ENCODE measurements around the gene GALNT15. TPM values are rescaled to one million over a fixed set of nuclear protein-coding genes. Genes with fewer than 3 reads are reported as not detected.

The GALNT15 gene
- total RNA-seq, 1 donor from 2014 or later: 0.55 TPM

- DNase-seq (ENCODE audit: low read depth): no peak
Observed at GRCh38 chr3:16186565-16186964, 12.1 kb downstream of the GALNT15 start.

DNA sequence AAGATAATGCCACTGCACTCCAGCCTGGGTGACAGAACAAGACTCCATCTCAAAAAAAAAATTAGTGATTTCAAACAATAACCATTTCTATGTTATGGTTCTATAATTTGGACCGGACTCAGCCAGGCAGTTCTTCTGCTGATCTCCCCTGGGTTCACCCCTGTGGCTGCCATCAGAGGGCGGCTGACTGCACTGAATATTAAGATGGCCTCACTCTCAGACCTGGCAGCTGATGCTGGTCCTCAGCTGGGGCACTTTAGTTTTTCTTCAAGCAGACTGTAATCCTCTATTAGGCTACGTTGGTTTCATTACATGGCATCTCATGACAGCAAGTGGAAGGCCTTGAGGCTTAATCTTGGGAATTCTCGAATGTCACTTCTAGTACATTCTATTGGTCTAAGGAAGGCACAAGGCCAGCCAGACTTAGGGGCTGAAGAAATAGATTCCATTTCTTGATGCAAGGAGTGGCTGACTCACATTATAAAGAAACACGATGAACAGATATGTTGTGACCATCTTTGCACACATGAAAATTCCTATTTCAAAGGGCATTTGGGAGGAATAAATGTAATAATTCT, 12.8 kb downstream of the GALNT15 start:
- no peak for DNase-seq (ENCODE audit: low read depth)

- DNase-seq (ENCODE audit: low read depth): no peak
Observed at GRCh38 chr3:16188071-16188470, 13.6 kb downstream of the GALNT15 start.

DNA sequence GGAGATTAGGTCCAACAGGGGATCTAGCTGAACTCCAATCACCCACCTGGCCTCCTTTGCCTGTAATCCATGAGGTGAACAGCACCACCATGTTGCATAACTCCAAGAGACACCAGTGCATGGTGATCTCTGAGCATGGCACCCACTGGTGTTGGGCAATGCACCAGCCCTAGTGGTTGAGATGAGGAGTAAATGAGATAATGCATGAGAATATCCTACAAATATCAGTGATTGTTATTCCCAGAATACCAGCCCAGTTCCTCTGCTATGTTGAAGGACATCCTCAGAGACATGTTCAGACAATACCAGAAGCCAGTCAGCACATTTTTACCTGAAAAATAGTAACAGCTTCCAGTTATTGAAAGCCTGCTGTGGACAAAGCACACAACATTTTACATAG, 14.7 kb downstream of the GALNT15 start:
- DNase-seq (ENCODE audit: low read depth): no peak

DNA sequence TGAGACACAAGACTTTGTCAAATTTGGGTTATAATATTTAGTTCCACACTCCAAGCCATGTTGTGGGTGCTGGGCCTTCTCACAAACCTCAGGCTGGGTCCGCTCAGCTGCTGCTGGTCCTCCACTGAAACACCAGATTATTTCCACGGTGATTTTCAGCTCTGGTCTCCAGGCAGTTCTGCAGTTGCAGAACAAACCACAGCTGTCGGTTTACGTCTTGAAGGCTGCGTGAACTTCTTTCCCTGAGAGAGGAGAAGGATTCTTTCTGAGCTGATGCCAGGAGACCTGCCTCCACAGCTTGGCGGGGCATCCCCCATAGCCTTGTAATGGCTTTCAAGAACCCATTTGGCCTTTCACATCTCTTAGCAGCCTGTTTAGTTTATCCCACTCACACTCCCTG, 16.2 kb downstream of the GALNT15 start:
- DNase-seq (ENCODE audit: low read depth): no peak

DNA sequence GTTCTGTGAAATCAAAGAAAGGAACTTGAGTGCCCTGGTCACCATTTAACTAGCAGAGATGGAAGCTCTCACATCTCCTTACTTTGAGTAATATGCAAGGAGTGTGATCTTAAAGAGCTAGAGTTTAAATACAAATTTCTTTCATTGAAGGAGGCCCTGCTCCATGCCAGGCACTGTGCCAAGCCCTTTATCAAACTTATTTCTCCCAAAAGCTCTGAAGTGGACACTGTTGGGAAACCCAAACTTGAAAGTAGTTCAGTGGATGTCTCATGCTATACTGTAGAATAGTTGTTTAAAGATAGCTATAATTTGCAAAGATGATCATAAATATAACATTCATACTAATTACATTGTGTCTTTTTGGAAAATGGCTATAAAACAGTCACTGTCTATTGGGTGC, 17.1 kb downstream of the GALNT15 start:
- no peak for DNase-seq (ENCODE audit: low read depth)

DNA sequence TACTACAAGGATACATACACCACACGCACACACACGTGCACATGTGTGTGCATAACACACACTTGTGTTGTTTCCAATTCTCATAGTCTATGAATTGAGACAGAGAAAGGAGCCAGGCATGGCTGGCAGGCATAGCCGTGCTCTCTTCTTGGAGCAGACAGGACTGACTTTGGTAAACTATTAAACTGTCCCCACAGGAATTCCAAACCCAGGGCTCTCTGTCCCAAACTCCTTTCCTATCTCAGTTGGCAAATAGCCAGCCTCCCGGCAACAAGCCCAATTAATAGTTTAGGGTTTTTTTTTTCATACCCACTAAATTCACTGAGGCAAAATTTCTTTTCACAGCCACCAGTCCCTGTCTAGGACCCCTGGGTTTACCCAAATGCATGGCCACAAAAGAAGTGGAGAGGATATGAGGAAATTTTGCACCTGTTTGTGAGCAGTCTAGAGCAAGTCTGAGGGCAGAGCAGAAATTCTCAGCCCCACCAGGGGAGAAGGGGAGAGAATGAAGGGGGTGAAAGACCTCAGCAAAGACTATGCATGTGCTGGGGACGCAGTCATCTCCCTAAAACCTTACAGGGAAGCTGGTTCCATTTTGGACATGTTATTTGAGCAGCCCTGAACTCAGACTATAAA, 17.8 kb downstream of the GALNT15 start:
- DNase-seq (ENCODE audit: low read depth): no peak

DNA sequence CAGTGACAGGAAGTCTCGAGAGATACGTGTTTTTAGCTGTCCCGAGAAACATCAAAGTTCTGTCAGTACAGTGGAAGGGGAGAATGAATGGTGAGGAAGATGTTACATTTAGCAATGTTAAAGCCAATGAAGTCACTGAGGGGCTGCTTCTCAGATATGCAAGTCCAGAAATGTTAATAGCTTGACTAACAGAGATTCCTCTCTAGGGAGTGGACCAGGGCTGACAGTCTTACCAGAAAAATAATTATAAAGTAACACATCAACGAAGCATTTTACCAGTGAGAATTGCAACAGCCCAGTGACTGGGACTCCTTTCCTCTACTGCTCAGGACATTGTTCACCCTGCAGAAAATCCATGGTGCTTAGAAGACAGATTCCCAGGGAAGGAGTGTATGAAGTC, 23.9 kb downstream of the GALNT15 start:
- DNase-seq (ENCODE audit: low read depth): no peak

DNA sequence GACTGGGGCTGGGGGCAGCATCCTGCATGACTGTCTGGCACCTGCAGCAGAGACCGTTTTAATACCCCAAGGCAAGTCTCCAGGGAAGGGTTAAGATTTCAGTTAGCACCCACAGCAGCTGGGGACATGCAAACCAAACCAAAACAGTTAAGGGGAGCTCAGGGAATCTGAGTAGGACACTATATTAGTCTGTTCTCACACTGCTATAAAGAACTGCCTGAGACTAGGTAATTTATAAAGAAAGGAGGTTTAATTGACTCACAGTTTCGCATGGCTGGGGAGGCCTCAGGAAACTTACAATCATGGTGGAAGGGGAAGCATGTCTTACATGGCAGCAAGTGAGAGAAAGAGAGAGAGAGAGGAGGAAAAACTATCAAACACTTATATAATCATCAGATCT, 25.3 kb downstream of the GALNT15 start:
- no peak for DNase-seq (ENCODE audit: low read depth)

DNA sequence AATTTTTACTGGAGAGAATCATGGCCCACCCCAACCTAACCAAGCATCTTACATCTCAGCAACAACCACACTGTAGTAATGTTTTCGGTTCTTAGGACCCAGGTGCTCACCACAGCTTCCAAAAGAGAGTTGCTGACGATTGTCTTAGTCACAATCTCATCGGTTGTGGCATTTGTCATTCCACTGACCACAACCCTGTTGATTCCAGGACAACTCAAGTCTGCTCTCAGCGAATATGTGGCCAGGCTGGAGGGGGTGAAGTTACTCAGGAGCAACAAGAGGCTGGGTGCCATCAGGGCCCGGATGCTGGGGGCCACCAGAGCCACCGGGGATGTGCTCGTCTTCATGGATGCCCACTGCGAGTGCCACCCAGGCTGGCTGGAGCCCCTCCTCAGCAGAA, 25.9 kb downstream of the GALNT15 start:
- no peak for DNase-seq (ENCODE audit: low read depth)

GRCh38 chr3:16203031-16203430, 28.6 kb downstream of the GALNT15 start:
- peak; percentile 69 for DNase-seq (ENCODE audit: low read depth)

- DNase-seq (ENCODE audit: low read depth): peak; percentile 65
Observed at GRCh38 chr3:16203671-16204629, 29.5 kb downstream of the GALNT15 start.

DNA sequence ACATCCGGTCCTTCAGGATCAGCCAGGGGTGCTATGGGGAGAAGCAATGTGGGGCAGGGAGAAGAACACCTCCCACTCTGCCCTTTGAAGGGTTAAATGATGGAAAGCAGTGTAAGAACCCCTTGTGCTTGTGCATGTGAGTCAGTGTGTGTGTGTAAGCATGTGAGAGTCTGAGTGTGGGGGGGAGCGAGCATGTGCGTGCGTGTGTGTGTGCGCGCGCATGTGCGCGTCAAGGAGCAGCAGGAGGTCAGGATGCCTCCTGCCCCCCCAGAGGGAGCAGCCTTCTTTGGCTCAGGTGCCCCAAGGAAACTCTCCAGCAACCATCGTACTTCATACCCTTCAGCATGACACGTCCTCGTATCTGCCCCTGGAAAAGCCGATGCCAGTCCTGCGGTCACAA, 30.3 kb downstream of the GALNT15 start:
- no peak for DNase-seq (ENCODE audit: low read depth)

DNA sequence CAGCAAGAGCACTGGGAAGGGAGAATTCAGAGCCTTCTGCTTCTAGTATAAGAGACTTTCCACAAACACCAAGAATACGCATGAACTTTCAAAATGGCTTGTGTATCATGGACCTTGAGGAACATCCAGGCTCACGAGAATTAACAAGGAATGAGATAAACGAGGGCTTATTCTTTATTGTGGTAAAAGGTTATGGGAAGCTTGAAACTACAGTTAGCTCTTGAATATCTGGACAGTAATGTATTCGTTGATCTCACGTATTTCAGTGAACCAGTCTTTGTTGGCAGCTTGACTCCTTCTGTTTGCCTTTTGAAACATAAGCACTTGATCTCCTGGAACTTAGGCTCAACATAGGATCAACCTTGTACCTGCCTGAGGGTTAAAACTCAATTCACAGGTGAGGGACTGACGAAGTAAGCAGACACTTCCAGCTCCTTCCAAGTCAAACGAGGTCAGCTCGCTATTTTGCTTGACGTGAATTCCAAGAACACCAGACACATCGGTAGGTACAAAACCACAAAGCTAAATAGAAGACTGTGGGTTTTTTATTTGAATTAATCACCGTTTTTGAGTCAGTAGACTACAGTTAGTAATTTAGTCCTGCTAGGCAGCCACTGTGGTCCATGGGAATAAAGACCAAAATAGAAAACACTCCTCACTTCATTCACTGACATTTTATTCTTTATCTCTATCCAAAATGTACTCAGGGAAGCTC, 30.8 kb downstream of the GALNT15 start:
- DNase-seq (ENCODE audit: low read depth): peak; percentile 90

DNA sequence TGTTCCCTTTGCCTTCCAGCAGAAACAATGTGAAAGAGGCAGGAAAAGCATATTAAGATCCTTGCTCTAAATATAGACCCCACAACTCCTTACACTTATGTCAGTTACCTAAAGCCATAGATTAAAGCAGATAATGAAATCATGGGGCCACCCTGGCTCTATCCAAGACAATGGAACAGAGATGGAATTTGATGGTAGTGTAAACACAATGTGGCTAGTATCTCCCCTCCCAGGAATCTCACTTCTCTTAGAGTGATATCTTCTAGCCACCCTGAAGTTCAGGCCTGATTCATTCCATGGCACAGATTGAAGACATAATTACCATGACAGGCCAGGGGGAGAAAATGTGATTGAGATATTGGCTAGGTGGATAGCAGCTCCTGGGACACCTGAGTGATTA, 32.6 kb downstream of the GALNT15 start:
- DNase-seq (ENCODE audit: low read depth): no peak

- no peak for DNase-seq (ENCODE audit: low read depth)
Observed at GRCh38 chr3:16211176-16211904, 36.9 kb downstream of the GALNT15 start.

DNA sequence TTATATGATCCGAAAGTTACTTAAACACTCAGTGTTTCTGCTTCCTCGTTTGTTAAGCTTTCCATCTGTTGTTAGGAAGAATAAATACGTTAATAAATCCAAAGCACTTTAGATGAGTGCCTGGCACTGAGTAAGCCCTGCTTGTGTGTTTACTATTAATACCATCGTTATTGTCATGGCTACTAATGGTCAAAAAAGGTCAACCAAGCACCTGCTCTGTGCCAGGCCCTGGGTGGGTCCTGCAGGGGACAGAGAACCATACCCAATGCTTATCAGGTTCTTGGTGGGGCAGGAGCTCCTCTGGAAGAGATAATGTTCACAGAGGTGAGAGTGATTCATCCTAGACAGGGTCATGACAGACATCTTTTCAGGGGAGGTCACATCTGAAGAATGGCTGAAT, 39.9 kb downstream of the GALNT15 start:
- DNase-seq (ENCODE audit: low read depth): no peak

GRCh38 chr3:16216373-16216935, 42.0 kb downstream of the GALNT15 start:
- no peak for DNase-seq (ENCODE audit: low read depth)

DNA sequence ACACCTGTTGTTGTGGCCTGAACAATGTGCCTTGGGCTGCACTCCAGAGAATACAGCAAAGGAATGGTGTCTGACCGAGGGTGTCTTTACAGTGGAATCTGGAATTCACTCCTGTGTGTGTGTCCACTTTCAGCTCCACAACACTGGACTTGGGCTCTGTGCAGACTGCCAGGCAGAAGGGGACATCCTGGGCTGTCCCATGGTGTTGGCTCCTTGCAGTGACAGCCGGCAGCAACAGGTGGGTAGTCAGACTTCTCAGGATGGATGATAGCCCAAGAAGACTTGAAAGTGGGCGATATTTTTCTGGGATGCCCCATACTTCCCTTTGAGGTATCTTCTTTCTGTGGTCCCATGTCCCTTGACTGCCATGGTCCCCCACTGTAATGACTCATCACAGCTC, 45.3 kb downstream of the GALNT15 start:
- DNase-seq (ENCODE audit: low read depth): no peak

GRCh38 chr3:16221990-16222389, 47.5 kb downstream of the GALNT15 start:
- DNase-seq (ENCODE audit: low read depth): no peak

- DNase-seq (ENCODE audit: low read depth): no peak
Observed at GRCh38 chr3:16222547-16222946, 48.1 kb downstream of the GALNT15 start.

Measured in renal cortical epithelial cell (primary cell).